Cortex of kidney (tissue), 1 donor: Measurements from ENCODE around the gene PSME2.

Source experiments
- DNase-seq: peaks from one replicate; lab custom pipeline; 2025; lab: John Stamatoyannopoulos, UW

Gene PSME2

DNA sequence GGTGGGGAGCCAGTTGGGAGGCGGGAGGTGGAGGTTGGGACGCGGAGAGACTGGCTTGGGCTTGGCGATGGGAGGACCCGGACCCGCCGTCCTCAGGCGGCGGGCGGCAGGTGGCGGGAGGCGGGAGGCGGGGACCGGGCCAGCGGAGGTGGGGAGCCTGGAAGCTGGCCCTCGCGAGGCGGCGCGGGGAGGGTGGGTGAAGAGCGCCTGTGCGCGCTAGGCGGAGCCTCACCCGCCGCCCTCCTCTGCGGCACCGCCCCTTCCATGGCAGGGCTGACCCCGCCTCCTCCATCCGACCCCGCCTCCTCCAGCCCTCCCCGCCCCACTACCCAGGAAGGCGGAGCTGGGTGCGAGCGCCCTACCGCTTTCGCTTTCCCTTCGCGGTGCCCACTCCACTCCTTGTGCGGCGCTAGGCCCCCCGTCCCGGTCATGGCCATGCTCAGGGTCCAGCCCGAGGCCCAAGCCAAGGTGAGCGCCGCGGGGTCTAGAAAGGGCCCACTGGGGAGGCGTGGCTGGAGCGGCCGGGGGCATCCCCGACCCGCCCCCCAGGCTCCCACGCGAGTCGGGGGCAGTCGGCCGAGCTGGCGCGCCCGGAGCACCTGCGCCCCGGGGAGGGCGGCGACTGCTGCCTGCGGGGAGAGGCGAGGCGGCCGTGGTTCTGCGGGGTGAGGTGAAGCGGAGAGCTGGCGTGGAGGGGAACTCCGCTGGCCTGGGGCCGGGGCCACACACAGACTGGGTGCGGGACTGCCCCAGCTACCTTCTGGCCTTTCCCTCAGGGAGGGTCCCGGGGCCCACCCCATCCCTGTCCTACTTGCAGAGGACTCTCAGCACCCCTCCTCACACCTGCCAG lies 10.4 kb downstream of the PSME2 start, which contains the start of gene PSME1:
Gene PSME1 (plus strand): TSS at position 361 of the 850 bp plus-strand sequence. CDS start 69 bp downstream, at position 430.
- DNase-seq = no peak

DNA sequence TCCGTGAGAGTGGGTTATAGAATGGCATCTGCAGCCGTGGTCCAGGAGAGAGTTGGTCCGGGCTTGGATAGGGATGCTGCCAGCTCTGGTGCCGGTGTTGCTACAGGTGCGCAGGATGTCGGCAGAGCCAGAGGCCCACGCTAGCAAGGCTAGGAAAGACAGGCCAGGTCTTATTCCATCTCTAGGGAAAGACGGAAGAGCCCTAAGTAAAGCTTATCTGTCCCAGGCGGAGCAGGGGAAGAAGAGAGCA lies 10.9 kb downstream of the PSME2 start:
- no peak for DNase-seq

DNA sequence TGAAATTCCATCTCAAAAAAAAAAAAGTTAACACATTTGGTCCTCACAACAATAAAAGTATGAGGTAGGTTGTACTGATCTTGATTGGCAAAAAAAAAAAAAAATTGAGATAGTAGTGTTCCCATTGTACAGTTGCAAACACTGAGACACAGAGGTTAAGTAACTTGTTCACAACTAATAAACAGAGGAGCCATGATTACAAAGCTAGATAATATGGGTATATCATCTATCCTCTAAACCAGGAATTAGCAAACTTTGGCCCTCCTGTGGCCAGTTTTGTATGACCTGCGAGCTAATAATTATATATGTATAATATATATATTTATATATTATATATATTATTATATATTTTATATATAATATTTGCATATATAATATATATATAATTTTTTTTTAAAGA lies 12.7 kb downstream of the PSME2 start:
- no peak for DNase-seq

DNA sequence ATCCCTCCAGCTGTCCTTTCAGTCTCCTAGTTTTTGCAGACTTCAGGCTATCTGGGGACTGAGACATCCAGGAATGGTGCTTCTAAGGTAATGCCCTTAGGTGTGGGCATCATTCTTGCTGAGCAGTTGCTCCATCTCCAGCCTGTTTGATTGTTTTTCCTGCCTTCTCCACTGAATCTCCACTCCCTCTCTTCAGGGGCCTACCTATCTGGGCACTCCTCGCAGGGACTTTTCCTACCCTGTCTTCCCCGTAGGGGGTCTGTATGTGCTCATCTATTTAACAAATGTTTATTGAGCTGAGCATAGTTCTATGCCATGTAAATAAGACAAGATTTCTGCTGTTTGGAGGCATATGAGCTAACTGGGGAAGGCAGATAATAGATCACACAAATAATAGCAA lies 13.4 kb downstream of the PSME2 start:
- DNase-seq = no peak

DNA sequence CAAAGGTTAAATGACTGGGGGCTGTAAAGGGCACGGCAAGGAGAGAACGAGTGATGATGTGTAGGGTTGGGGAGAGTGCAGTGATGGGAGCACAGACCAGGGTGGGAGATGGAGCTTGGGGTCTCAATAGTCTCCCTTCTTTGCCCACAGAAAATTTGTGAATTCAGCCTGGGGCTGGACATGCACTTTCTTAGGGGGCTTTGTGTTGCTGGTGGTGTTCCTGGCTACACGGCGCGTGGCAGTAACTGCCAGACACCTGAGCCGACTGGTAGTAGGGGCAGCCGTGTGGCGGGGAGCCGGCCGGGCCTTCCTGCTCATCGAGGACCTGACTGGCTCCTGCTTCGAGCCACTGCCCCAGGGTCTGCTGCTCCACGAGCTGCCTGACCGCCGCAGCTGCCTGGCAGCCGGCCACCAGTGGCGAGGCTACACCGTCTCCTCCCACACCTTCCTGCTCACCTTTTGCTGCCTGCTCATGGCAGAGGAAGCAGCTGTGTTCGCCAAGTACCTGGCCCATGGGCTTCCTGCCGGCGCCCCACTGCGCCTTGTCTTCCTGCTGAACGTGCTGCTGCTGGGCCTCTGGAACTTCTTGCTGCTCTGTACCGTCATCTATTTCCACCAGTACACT lies 14.2 kb downstream of the PSME2 start:
- no peak for DNase-seq

DNA sequence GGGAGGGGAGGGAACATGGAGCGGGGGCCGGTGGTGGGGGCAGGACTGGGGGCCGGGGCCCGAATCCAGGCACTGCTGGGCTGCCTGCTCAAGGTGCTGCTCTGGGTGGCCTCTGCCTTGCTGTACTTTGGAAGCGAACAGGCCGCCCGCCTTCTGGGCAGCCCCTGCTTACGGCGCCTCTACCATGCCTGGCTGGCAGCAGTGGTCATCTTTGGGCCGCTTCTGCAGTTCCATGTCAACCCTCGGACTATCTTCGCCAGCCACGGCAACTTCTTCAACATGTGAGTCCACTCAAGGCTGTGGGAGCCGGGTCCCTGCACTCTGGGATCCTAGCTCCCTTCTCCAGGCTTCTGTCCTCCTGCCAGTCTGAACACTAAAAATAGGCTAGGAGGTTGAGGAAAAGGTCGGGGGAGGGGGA lies 14.9 kb downstream of the PSME2 start:
- DNase-seq = no peak

DNA sequence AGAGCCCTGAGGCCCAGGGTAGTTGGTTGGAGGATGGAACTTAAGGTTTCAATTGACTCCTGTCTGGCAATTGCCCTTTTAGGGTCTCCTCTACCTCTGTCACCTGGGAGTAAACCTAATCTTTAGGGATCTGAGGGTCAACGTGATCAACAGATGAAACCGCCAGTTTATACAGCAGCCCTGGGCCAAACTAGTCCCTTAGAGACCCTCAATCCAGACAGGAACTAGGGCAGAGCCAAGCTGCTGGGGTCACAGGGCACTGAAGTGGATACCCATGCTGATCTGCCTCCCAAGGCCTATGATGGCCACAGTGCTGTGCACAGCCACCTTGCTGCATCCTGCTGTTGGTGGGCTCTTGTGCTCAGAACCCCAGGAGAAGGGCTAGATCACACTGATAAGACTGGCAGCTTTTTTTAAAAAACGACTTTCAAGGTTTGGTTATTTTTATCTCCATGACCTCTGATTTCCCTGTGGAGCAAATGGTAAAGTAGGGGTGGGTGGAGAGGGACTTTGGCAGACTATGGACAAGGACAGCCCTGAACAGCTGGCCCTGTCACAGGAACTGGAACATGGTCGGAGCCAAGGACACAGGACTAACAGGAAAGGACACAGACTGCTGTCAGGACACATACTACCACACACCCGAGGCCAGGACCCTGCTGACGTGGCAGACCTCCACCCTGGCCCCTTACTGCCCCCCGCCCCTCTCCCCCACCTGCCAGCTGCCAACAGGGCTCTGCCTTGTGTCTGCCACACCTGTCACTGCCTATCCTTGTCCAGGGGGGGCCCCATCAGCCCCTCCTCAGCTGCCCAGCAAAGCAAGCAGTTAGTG lies 15.5 kb downstream of the PSME2 start:
- no peak for DNase-seq

DNA sequence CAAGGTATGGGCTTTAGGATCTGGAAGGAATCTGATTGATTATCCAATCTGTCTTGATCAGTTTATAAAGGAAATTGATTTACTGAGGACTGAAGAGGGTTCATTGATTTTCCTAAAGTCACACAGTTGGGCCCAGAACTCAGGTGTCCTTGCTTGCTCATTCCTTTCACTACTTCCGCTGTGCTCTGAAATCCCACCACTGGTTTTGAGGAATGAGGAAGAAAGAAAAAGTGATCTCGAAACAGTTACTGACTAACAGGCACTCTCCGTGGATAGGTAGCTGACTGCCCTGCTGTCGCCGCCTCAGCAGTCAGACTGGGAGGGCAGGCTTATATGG lies 16.1 kb downstream of the PSME2 start, which contains the start of gene FITM1:
Gene FITM1 (plus strand): TSS at position 280 of the 337 bp plus-strand sequence. CDS start 905 bp downstream, outside the sequence.
- no peak for DNase-seq

DNA sequence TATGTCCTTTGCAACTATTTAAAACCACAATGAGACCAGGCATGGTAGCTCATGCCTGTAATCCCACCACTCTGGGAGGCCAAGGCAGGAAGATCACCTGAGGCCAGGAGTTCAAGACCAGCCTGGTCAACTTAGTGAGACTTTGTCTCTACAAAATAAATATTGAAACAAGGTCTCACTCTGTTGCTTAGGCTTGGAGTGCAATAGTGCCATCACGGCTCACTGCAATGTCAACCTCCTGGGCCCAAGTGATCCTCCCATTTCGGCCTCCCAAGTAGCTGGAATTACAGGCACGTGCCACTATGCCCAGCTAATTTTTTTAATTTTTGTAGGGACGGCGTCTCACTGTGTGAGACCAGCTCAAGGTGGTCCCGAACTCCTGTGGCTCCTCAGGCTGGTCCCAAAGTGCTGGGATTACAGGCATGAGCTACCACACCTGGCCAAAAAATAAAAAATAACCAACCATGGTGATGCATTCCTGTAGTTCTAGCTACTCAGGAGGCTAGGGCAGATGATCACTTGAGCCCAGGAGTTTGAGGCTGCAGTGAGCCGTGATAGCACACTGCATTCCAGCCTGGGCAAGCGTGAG lies 16.9 kb downstream of the PSME2 start:
- no peak for DNase-seq

DNA sequence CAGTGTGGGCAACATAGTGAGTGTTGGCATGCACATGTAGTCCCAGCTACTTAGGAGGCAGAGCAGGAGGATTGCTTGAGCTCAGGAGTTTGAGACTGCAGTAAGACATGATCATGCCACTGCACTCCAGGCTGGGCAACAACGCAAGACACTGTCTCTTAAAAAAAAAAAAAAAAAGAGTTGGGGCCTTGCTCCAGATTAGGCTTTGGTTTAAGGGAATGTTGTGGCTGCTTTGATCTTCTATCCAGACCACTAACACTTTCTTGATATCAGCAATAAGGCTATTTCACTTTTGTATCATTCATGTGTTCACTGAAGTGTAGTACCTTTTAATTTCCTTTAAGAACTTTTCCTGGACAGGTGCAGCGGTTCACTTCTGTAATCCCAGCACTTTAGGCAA lies 18.7 kb downstream of the PSME2 start:
- no peak for DNase-seq

DNA sequence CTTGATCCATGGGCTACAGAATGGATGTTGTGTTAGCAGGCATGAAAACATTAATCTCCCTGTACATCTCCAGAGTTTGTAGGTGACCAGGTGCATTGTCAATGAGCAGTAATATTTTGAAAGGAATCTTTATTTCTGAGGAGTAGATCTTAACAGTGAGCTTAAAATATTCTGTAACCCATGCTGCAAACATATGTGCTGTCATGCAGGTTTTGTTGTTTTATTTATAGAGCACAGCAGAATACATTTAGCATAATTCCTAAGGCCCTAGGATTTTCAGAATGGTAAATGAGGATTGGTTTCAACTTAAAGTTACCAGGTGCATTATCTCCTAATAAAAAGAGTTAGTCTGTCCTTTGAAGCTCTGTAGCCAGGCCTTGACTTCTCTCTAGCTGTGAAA lies 19.5 kb downstream of the PSME2 start:
- DNase-seq = no peak

DNA sequence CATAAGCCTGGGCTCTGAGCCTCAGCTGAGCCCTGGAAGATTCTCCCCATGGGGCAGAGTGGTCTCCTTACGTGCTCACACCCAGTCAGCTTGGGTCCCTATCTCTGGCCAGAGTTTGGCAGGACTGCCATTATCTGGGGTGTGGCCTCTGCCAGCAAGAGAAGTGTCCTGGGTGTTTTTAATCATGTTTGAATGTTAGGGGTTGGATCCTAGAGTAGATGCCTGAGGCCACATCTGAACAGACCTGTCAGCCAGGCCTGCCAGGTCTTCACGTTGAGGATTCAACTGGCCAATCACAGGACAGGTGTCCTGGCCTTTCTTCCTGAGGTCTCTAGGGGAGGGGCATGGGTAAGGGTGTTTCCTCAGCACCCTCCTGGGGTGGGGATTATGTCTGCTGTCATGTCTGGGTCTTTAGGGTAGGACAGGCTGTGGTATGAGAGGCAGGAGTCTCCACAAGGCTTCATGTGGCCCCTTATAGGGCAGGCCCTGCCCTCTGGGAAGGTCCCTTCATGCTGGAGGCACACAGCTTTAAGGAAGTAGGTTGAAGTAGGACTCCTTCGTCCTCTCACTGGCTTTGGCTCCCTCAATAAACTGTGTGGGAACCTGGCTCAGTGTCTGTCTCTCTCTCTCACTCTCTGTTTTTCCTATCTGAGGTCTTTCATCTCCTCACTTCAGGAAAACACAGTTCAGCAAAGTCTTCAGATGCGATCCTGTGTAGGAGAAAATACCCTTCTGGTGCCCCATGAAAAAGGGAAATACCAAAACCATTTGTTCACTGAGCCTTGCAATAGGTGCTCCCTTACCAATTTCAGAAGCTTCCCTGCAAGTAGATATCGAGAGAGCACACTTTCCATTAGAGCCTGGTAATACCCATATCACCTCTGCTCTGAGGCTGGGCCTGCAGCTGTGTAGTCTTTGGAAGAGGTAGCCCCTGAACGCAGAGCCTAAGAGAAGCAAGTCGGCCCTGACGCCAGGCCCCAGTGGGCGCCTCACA lies 22.7 kb downstream of the PSME2 start:
- no peak for DNase-seq

DNA sequence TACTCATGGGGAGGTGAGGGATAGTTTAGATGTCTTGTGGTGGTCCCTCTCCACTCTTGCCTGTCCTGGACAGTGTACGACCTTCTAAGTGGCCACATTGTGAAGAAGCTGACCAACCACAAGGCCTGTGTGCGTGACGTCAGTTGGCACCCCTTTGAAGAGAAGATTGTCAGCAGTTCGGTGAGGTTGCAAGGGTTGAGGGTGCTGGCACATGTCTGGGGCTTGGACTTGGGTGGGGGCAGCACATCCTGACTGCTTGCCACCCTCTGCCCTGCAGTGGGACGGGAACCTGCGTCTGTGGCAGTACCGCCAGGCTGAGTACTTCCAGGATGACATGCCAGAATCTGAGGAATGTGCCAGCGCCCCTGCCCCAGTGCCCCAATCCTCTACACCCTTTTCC lies 23.5 kb downstream of the PSME2 start:
- no peak for DNase-seq

DNA sequence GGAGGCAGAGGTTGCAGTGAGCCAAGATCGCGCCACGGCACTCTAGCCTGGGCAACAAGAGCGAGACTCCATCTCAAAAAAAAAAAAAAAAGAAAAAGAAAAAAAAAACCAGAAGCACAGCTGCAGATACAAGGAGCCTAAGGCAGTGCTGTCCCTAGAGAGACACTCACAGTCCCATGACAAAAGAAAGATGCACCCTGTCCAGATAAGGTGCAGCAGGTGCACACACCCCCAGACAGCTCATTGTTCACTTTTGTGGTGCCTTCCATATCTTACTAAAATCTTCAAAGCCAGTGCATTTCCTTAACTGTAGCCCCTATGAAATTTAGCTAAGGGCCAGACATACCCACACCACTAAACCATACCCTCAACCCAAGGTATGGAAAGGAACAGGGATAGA lies 24.0 kb downstream of the PSME2 start:
- no peak for DNase-seq

DNA sequence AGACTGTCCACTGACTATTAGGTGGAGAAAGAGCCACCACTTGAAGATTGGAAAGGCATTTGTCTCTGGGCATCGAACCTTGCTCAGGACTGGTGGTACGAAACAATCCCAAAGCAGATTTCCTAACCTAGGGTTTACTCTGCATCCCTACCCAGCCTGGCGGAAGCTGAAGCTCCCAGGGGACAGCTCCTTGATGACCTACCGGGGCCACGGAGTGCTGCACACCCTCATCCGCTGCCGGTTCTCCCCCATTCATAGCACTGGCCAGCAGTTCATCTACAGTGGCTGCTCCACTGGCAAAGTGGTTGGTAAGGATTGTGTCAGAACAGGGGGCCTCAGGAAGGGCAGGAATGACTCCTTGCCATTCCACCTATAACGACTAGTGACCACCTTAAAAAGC lies 25.2 kb downstream of the PSME2 start:
- no peak for DNase-seq

DNA sequence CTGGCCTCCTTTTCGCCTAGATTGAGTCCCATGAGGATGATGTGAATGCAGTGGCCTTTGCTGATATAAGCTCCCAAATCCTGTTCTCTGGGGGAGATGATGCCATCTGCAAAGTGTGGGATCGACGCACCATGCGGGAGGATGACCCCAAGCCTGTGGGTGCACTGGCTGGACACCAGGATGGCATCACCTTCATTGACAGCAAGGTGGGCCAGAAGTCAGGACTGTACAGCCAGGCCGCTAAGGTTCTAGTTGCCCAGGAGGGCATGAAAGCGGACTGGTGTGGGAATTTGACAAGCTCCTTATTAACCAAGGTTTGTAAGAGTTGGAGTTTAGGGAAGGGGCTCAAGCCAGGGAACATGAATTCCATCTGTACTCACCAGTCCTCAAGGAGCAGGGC lies 26.7 kb downstream of the PSME2 start:
- no peak for DNase-seq

DNA sequence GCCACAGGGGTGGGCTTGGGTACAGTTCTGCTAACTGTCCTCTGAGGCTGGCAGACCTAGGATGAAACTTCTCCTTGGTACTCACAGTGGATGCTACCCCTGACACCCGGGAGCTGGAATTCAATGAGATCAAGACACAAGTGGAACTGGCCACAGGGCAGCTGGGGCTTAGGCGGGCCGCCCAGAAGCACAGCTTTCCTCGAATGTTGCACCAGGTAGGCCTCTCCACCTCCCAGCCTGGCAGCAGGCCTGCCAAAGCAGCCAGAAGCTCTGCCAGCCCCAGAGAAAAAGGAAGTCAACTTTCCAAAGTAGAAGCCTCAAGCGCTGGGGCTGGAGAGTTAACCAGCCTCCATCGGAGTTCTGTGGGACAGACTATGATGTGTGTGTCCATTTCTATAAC lies 29.2 kb downstream of the PSME2 start:
- no peak for DNase-seq

DNA sequence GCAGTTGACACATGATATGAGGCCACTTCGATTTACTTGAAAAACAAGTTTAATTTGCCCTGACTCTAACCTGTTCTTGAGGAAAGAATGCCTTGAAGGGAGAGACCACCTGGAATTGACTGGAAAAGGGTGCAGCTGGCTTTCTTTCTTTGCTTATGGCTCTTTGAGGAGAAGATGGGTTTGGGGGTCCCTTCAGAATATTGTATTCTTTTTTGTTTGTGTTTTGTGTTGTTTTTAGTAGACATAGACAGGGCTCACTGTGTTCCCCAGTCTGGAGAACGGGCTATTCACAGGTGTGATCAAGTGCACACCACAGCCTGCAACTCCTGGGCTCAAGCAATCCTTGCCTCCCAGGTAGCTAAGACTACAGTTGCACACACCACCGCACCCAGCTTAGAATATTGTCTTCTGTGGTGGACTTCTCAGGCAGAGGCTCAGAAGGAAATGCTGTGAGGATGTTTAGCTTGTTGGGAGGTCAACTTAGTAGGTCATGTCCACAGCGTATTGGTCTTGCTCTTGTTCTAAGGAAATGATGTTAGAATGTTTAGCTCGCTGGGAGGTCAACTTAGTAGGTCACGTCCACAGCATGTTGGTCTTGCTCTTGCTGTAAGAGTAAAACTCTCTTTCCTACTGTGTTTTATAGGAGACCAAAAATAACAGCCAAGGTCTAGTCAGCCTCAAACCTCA lies 30.1 kb downstream of the PSME2 start:
- no peak for DNase-seq

DNA sequence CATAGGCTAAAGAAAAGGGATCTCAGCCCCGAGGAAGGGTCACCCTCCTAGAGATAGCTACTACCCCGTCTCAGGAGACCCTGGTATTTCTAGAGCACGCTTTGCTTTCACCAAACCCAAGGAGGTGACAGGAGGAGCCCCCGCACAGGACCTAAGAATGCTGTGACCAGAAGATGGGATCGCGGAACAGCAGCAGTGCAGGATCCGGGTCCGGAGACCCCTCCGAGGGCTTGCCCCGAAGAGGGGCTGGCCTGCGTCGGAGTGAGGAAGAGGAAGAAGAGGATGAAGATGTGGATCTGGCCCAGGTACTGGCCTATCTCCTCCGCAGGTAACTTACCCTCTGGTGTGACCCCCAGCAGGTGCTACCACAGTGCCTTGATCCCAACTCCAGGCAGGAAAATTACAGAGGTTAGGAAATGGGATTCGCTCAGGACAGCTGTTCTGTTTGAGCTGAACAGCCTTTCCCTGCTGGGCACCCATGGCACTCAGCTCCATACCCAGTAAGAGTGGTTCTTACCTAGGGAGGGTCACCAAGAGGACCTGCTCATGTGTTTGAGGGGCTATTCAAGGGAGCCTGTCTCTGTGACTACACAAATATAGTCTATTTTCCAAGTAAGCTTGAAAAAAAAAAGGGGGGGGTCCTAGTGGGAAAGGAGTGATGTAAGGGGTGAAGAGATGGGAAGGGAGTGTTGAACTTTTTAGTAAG lies 30.8 kb downstream of the PSME2 start:
- no peak for DNase-seq
